ENCODE measurements around the gene EMC7.
A peak's percentile ranks its signal among the peaks of the same experiment; 100 is the strongest.
"Not testable (repeated sequence)": the region's sequence is repeated elsewhere in the genome, so short reads cannot be mapped to it uniquely, and the experiment has no call there.

EMC7 gene

DNA sequence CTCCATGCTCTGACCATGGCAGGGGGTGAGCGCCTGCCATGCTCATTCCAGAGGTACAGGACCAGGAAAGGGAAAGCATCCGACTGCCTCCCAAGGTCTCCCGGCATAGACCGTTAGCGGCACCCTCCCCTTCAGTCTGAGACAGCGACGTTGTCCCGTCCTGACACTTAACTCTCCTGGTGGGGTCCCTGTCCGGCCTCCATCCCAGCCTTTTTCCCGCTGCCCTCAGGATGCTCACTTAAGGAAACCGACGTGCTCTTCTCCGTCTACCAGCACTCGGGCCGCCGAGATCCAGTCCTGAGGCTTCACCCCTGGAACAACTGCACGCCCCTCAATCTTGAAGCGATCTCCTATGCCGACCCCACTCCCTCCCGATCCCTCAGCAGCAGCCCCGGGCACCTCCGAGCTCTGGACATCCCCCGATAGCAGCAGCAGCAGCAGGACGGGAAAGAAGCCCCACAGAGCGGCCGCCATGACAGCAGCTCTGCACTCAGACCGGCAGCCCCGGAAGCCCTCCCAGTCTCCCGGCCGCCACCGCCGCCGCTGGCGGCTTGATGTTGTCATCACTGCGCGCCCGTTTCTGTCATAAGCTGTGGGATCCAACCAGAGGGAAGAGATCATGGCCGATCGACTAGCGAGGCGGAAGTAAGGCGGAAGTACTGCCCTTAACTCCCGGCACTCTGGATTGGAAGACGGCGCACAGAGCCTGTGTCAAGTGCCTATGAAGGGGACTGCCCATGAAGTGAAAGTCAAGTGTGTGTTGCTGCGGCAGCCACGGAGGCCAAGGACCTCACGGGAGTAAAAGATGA, at the start of gene EMC7, which contains the start of gene PGBD4:
EMC7 (minus strand) TSS at position 497 of the 809 bp plus-strand sequence; CDS start at position 474, 23 bp downstream.
PGBD4 (plus strand) TSS at position 718 of the 809 bp plus-strand sequence. CDS start 449 bp downstream, outside the sequence.
- DNase-seq, result peak; percentile 93

DNA sequence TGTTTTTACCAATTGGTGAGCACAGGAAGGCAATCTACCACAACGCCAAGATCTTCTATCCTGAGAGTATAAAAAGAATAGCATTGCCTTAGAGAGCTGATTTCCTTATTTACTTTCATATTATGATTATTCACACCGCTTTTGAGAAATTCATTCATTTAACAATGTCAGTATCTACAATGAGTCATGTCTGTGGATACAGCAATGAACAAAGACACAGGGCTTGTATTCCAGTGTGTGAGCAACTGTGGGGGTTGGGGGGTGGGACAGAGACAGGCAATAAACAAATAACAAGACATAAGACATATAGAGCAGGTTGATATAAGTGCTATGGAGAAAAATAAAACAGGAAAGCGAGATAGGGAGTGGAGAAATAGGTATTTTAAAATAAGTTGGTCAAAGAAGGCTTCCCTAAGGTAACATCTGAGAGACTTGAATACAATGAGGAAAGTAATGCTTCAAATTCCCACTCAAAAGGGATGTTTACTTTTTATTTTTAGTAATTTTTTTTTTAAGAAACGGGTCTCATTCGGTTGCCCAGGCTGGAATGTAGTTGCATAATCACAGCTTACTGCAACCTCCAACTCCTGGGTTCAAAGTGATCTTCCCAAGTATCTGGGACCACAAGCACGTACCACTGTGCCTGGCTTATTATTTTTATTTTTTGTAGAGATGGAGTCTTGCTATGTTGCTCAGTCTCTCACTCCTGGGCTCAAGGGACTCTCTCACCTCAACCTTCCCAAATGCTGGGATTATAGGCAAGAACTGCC, 45.9 kb upstream of the EMC7 start:
- DNase-seq, result no peak

DNA sequence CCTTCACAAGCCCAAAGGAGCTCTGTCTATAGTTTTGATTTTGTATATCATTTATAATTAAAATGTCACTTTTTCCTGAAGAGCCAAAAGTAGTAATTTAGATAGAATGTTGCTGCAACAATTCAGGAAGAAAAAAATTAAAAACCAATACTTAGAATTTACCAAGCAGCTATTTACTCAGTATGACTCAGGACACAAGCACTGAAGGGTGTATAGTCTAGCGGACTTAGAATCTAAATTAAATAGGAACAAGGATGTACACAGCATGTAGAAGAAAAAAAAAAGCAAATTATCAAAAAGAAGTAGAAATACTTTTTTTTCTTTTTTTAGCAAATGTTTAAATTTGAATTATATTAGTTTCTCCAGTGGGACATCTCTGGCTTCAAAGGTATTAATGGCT, 31.8 kb upstream of the EMC7 start:
- DNase-seq, result no peak

- no peak for DNase-seq
These were observed 31.2 kb upstream of the EMC7 start for GRCh38 chr15:34132881-34133280.

DNA sequence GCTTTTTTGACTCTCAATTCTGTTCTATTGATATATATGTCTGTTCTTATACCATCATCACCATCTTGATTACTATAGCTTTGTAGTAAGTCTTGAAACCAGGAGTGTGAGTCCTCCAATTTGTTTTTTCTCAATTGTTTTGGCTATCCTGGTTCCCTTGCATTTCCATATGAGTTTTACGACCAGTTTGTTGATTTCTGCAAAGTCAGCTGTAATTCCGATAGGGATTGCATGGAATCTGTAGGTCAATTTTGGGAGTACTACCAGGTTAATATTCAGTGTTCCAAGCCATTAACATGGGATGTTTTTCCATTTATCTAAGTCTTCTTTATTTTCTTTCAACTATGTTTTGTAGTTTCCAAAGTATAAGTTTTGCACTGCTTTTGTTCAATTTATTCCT, 27.2 kb upstream of the EMC7 start:
- no peak for DNase-seq

DNA sequence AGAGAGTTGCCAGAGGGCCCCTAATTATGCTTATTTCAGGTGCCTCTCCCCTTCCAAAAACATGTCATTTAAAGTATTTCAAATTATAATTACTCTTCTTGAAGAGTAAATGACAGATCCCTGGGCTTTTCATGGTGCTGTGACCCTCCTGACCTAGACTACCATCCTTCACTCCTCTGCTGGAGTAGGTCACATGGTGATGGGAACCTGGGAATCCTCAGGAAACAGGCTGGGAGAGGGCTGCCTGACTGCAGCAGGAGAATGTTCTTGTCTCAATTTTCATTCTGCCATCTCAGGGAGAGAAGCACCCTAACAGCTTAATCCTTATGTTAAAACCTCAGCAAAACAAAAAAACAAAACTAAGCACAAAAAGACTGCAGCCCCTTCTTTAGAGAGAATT, 24.9 kb upstream of the EMC7 start:
- DNase-seq, result no peak

DNA sequence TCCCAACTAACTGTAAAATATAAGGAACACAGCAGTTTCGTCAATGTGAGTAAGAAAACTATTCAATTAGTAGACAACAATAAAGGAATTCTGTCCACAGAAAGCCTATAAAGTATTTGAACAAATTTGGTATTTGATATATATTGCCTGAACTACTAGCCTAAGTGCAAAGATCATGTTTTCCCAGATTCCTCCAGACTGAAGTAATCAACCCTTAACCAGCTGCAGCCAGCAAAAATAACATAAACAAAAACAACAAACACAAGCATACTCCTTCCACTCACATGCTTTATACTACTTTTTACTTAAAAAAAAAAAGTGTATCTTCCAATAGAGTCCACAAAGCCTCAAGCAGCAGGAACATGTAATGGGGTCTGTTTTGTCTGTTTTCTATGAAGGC, 24.3 kb upstream of the EMC7 start:
- no peak for DNase-seq

- DNase-seq, result no peak
These were observed 23.0 kb upstream of the EMC7 start for GRCh38 chr15:34124651-34125050.

- no peak for DNase-seq
These were observed 21.1 kb upstream of the EMC7 start for GRCh38 chr15:34122771-34123183.

DNA sequence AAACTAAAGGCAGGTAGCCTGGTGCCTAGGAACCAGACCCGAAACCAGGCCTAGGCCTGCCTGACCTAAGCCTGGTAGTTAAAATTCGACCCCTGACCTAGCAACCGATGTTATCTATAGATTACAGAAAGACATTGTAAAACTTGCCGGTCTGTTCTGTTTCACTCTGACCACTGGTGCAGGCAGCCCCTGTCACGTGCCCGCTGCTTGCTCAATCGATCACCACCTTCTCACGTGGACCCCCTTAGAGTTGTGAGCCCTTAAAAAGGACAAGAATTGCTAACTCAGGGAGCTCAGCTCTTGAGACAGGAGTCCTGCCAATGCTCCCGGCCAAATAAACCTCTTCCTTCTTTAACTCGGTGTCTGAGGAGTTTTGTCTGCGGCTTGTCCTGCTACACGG, 20.1 kb upstream of the EMC7 start:
- not testable (repeated sequence) for DNase-seq

GRCh38 chr15:34120420-34120819, 18.8 kb upstream of the EMC7 start:
- not testable (repeated sequence) for DNase-seq

GRCh38 chr15:34119291-34119690, 17.6 kb upstream of the EMC7 start:
- no peak for DNase-seq

GRCh38 chr15:34116620-34117019, 15.0 kb upstream of the EMC7 start:
- DNase-seq, result no peak

- DNase-seq, result no peak
These were observed 13.1 kb upstream of the EMC7 start for GRCh38 chr15:34114739-34115138.

DNA sequence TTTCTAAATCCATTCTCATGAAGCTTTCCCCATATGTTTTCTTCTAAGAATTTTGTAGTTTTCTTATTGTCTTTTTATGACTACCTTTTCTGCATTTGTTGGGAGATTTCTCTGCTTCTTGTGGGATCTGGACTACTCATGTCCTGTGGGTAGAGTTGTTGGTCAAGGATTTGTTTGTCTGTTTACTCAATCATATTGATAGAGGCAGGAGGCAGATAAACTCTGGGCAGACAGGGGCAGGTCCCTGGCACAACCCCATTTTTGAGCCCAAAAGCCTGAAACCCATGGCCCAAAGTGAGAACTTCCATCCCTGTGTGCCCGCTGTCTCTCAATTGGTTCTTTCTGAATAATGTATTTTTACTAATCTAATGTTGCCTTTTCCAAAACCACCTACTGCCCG, 12.6 kb upstream of the EMC7 start:
- DNase-seq, result no peak

GRCh38 chr15:34111488-34111887, 9.8 kb upstream of the EMC7 start:
- no peak for DNase-seq

- DNase-seq, result peak; percentile 3
These were observed 8.4 kb upstream of the EMC7 start for GRCh38 chr15:34109797-34110663.

DNA sequence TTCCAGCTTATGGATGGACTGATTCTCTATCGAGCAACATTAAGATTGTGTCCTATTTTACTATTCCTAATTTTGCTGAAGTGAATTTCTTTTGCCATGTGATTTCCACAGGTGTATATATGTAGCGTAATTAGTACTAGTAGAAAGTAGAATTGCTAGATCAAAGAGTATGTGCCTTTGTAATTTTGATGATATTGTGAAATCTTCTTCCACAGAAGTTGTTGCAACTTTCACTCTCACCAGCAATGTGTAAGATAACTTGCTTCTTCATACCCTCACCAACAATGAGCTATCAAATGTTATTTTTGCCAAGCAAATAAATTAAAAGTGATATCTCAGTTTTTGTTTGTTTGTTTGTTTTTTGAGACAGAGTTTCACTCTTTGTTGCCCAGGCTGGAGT, 5.7 kb upstream of the EMC7 start:
- DNase-seq, result no peak

- no peak for DNase-seq
These were observed 4.8 kb upstream of the EMC7 start for GRCh38 chr15:34106423-34106822.

DNA sequence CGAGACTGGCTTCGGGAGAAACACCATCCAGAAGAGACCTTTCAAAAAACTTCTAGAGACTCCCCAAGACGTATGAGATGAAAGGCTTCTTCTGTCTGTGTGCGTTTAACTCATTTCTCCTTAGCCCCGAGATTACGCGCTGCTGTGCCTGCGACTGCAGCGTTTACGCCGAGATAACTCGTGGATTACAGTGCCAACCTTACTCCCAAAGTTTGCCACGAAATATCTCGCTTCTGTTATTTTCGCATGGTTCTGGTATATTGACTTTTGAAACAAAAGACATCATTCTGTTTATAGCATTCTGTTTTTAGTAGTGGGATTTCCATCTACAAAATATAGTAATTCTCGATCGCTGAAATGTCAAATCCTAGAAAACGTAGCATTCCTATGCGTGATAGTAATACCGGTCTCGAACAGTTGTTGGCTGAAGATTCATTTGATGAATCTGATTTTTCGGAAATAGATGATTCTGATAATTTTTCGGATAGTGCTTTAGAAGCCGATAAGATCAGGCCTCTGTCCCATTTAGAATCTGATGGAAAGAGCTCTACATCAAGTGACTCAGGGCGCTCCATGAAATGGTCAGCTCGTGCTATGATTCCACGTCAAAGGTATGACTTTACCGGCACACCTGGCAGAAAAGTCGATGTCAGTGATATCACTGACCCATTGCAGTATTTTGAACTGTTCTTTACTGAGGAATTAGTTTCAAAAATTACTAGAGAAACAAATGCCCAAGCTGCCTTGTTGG, 688 bp upstream of the EMC7 start:
- DNase-seq, result no peak

GRCh38 chr15:34099914-34100313, 1.7 kb downstream of the EMC7 start:
- no peak for DNase-seq

DNA sequence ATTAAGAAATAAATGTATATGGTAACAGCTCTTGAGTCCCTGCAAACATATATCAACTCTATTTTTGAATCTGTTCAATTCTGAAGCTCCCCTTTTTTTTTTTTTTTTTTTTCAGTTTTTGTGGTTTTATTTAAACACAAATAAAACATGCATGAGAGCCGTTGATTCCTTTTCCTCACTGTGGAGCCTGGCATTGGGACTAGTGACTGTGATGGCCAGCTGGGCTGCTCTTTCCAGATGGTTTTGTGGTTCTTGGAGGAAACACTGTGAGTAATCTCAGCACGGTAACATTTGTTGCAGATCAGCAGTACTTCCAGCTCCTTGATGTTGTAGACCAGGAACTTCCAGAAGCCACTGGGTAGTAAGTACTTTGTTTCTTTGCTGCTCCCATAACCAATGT, 15.9 kb downstream of the EMC7 start:
- no peak for DNase-seq
